MM.1S (cell line): ENCODE results near the gene TRAPPC6A.

Experiments
- EZH2 ChIP-seq: fragments of 300-600 bp; sonication (generic); optimal IDR thresholded peaks from 2 replicates; pipeline ENCODE3; 2017; ENCODE audit warnings: low read depth, mild to moderate bottlenecking, antibody characterized with exemption, low read length, mixed read lengths
- EZH2phosphoT487 ChIP-seq: fragments of 300-600 bp; sonication (generic); IDR thresholded peaks from 2 replicates; pipeline ENCODE4 v1.6.1; 2018; ENCODE audit warnings: antibody characterized with exemption, low read length
- TF ChIP-seq, protein P1 (sequence below): fragments of 300-600 bp; sonication (generic); IDR thresholded peaks from 2 replicates; pipeline ENCODE4 v1.5.1; 2016; ENCODE audit warnings: antibody characterized with exemption, low read length, mixed read lengths

DNA sequence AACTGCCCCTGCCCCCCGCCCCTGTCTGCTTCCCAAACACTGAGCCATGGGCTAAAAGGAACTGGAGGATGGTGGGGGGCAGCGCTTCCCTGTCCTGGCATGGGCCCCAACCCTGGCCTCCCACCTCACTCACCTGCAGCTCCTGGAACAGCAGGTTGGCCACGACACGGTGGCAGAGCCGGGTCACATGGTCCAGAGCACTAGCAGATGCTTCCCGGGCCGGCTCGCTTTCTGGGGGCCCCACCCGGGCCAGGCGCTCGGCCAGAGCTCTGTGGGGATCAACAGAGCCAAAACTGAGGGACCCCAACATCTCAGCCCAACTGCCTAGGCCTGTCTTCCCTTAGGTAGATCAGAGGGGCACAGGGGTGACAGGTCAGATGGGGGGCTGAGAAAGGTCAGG lies 46.6 kb upstream of the TRAPPC6A start:
- TF ChIP-seq, protein P1, sequence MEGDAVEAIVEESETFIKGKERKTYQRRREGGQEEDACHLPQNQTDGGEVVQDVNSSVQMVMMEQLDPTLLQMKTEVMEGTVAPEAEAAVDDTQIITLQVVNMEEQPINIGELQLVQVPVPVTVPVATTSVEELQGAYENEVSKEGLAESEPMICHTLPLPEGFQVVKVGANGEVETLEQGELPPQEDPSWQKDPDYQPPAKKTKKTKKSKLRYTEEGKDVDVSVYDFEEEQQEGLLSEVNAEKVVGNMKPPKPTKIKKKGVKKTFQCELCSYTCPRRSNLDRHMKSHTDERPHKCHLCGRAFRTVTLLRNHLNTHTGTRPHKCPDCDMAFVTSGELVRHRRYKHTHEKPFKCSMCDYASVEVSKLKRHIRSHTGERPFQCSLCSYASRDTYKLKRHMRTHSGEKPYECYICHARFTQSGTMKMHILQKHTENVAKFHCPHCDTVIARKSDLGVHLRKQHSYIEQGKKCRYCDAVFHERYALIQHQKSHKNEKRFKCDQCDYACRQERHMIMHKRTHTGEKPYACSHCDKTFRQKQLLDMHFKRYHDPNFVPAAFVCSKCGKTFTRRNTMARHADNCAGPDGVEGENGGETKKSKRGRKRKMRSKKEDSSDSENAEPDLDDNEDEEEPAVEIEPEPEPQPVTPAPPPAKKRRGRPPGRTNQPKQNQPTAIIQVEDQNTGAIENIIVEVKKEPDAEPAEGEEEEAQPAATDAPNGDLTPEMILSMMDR, result no peak
- TF ChIP-seq EZH2 (no peak), EZH2phosphoT487 (no peak)
